Immature natural killer cell (primary cell): ENCODE data around the gene CALML4. TPM values are rescaled to one million over a fixed set of nuclear protein-coding genes. Genes with fewer than 3 reads are reported as not detected.
"Not testable (repeated sequence)": the region's sequence is repeated elsewhere in the genome, so short reads cannot be mapped to it uniquely, and the experiment has no call there.

Source experiments
- DNase-seq, 3 donors: peaks; one replicate each; pipeline ENCODE4 v3.0.0; 2022; ENCODE audit warnings: mixed read lengths in 1 of 3
- H3K27ac Mint-ChIP-seq, 6 donors: one replicate each; pipeline ENCODE4 v1.8.0; 2020; ENCODE audit warnings: mixed read lengths in 6 of 6, mild to moderate bottlenecking in 5 of 6, inconsistent platforms in 4 of 6, moderate library complexity in 3 of 6
- H3K27me3 Mint-ChIP-seq, 3 donors: one replicate each; pipeline ENCODE4 v1.8.0; 2020 to 2021; ENCODE audit warnings: low read depth in 3 of 3, mild to moderate bottlenecking in 3 of 3, mixed read lengths in 3 of 3, moderate library complexity in 3 of 3, inconsistent platforms in 1 of 3
- H3K36me3 Mint-ChIP-seq, 3 donors: one replicate each; pipeline ENCODE4 v1.8.0; 2020; ENCODE audit warnings: mixed read lengths in 3 of 3, inconsistent platforms in 2 of 3, mild to moderate bottlenecking in 2 of 3
- H3K4me1 Mint-ChIP-seq, 2 donors: one replicate each; pipeline ENCODE4 v1.8.0; 2020; ENCODE audit warnings: inconsistent platforms in 2 of 2, mild to moderate bottlenecking in 2 of 2, mixed read lengths in 2 of 2, moderate library complexity in 1 of 2
- H3K4me3 Mint-ChIP-seq, 5 donors: one replicate each; pipeline ENCODE4 v1.8.0; 2020; ENCODE audit warnings: mild to moderate bottlenecking in 5 of 5, mixed read lengths in 5 of 5, inconsistent platforms in 3 of 5, moderate library complexity in 3 of 5
- H3K9me3 Mint-ChIP-seq, 6 donors: one replicate each; pipeline ENCODE4 v1.8.0; 2020; ENCODE audit warnings: mild to moderate bottlenecking in 6 of 6, mixed read lengths in 6 of 6, inconsistent platforms in 4 of 6, moderate library complexity in 3 of 6
- polyA plus RNA-seq, 3 donors: library from polyadenylated mRNA; unstranded; fragments of 300-500 nt; fragmentation: Illumina TruSeq; gene quantifications; one replicate each; pipeline ENCODE4 v1.2.3, GENCODE V29; 2021

CALML4 gene
- 1 to 10 TPM in 1 of 3 donors, under 1 TPM in 1, not detected in 1; 0.37 to 4.2 TPM for polyA plus RNA-seq

DNA sequence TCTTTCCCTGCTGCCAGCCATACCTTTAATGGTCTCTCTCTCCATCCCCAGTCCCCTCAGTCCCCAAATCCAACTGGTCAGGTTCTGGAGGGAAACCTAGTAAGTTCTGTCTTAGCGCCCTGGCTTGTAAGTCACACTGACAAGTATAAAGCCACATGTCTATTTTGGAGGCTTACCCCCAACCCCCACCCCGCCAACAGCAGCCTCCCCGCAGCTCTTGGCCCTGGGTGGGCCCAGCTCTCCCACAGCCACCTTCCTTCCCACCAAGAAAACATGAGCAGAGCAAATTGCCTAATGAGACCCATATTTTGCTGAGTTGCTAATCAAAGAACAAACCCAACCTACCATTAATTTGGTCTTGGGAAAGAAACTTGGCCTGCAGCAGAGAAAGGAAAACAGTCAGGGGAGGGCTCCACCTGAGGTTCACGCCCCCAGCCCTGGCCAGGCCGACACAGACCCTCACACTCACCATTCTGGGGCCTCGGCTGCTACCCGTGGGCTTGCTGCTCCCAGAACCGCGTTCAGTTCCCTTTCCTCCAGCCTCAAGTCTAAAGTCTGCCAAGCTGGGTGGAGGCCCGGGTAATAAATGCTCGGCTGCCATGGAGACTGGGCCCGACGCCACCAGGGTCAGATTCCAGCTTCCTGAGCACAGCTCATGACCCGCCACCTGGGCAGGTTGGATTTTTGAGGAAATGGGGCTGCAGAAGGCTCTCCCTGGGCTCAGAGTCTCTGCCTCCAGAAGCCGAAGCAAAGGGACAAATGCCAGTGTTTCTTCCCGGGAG, at the start of gene CALML4:
TSS of gene CALML4 (minus strand) at position 557 of the 782 bp plus-strand sequence. CDS start at position 472, 85 bp downstream.
- no peak within 1 kb of the TSS for H3K27ac Mint-ChIP-seq

GRCh38 chr15:68252925-68253534, 47.9 kb upstream of the CALML4 start:
- Mint-ChIP-seq H3K36me3 (no peaks in the 10 kb centered on the region), H3K9me3 (peaks cover 0 to 1% (median 0%) of the 10 kb centered on the region in 6 donors), H3K27me3 (peaks cover 2 to 16% (median 3%) of the 10 kb centered on the region in 3 donors), H3K4me1 (peaks cover 0 to 7% of the 10 kb centered on the region in 2 donors), H3K27ac (no peak overlapping the region), H3K4me3 (no peak overlapping the region)
- DNase-seq = peak; percentile 25 to 41 (median 28)

More for the DNA sequence above, at the start of gene CALML4:
- no peaks in the 10 kb centered on the region for H3K27me3 Mint-ChIP-seq
- H3K4me3 Mint-ChIP-seq = no peak within 1 kb of the TSS
- peaks cover 3 to 5% of the 10 kb centered on the region in 2 donors for H3K4me1 Mint-ChIP-seq
- no peak for DNase-seq
- H3K36me3 Mint-ChIP-seq = no peaks in the 10 kb centered on the region
- no peaks in the 10 kb centered on the region for H3K9me3 Mint-ChIP-seq

GRCh38 chr15:68249058-68249713, 44.1 kb upstream of the CALML4 start:
- Mint-ChIP-seq H3K4me1 (no peaks in the 10 kb centered on the region), H3K9me3 (peaks cover 0 to 7% (median 4%) of the 10 kb centered on the region in 6 donors), H3K27ac (no peak overlapping the region), H3K27me3 (peaks cover 2 to 6% (median 3%) of the 10 kb centered on the region in 3 donors), H3K4me3 (no peak overlapping the region), H3K36me3 (peaks cover 0 to 4% (median 0%) of the 10 kb centered on the region in 3 donors)
- DNase-seq = no peak

- H3K27me3 Mint-ChIP-seq = peaks cover 0 to 5% (median 4%) of the 10 kb centered on the region in 3 donors
- no peaks in the 10 kb centered on the region for H3K4me1 Mint-ChIP-seq
- H3K4me3 Mint-ChIP-seq = no peak overlapping the region
- peaks cover 3 to 25% (median 6%) of the 10 kb centered on the region in 6 donors for H3K9me3 Mint-ChIP-seq
- H3K27ac Mint-ChIP-seq = no peak overlapping the region
- peaks cover 0 to 7% (median 4%) of the 10 kb centered on the region in 3 donors for H3K36me3 Mint-ChIP-seq
- no peak for DNase-seq
Observed at GRCh38 chr15:68244235-68244634, 39.1 kb upstream of the CALML4 start.

GRCh38 chr15:68241088-68241935, 36.2 kb upstream of the CALML4 start:
- Mint-ChIP-seq H3K4me3 (no peak overlapping the region), H3K4me1 (no peaks in the 10 kb centered on the region), H3K27ac (no peak overlapping the region), H3K9me3 (peaks cover 3 to 25% (median 6%) of the 10 kb centered on the region in 6 donors), H3K36me3 (peaks cover 0 to 7% (median 4%) of the 10 kb centered on the region in 3 donors), H3K27me3 (peaks cover 1 to 5% (median 5%) of the 10 kb centered on the region in 3 donors)
- no peak for DNase-seq

DNA sequence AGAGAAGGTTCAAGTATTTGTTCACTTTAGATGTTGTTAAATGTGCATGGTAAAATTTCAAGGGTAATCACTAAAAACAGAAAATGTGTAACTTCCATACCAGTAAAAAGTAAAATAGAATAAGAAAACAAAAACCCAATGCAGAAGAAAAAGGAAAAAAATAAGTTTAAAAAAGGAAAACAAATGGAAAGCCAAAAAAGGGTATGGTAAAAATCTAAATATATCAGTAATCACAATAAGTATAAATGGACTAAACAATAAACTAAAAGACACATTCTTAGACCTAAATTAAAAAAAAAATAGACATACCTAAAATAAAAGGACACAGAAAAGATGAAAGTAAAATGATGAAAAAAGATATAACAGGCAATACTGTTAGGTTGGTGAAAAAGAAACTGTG, 33.9 kb upstream of the CALML4 start:
- Mint-ChIP-seq H3K4me1 (no peaks in the 10 kb centered on the region), H3K27ac (no peak overlapping the region), H3K36me3 (peaks cover 0 to 4% (median 1%) of the 10 kb centered on the region in 3 donors), H3K9me3 (peaks cover under 1 to 16% (median 3%) of the 10 kb centered on the region in 6 donors), H3K4me3 (no peak overlapping the region), H3K27me3 (peaks cover 1 to 11% (median 8%) of the 10 kb centered on the region in 3 donors)
- DNase-seq = no peak

GRCh38 chr15:68235022-68235421, 29.9 kb upstream of the CALML4 start:
- no peak overlapping the region for H3K4me3 Mint-ChIP-seq
- H3K4me1 Mint-ChIP-seq = peaks cover 3 to 6% of the 10 kb centered on the region in 2 donors
- H3K9me3 Mint-ChIP-seq = no peaks in the 10 kb centered on the region
- H3K27ac Mint-ChIP-seq = no peak overlapping the region
- H3K36me3 Mint-ChIP-seq = no peaks in the 10 kb centered on the region
- no peak for DNase-seq
- H3K27me3 Mint-ChIP-seq = peaks cover 6 to 13% (median 10%) of the 10 kb centered on the region in 3 donors

DNA sequence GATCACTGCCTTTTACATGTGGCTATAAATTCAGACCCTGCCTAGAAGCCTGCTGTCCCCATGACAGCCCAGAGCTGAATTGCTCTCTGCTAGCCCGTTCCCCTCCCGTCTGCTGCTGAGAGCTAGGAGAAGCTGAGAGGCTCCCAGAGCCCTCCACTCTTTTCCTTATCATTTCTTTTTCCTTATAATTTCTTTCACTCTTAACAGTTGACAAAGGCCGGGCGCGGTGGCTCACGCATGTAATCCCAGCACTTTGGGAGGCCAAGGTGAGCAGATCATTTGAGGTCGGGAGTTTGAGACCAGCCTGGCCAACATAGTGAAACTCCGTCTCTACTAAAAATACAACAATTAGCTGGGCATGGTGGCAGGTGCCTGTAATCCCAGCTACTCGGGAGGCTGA, 29.4 kb upstream of the CALML4 start:
- DNase-seq, H3K4me3 Mint-ChIP-seq, H3K27ac Mint-ChIP-seq, H3K36me3 Mint-ChIP-seq, H3K9me3 Mint-ChIP-seq, H3K4me1 Mint-ChIP-seq: not testable (repeated sequence)
- peaks cover 10 to 13% (median 10%) of the 10 kb centered on the region in 3 donors for H3K27me3 Mint-ChIP-seq

- H3K36me3 Mint-ChIP-seq = no peaks in the 10 kb centered on the region
- no peak overlapping the region for H3K27ac Mint-ChIP-seq
- peaks cover 7 to 9% of the 10 kb centered on the region in 2 donors for H3K4me1 Mint-ChIP-seq
- no peaks in the 10 kb centered on the region for H3K9me3 Mint-ChIP-seq
- H3K27me3 Mint-ChIP-seq = peaks cover 10 to 13% (median 10%) of the 10 kb centered on the region in 3 donors
- no peak overlapping the region for H3K4me3 Mint-ChIP-seq
- no peak for DNase-seq
Observed at GRCh38 chr15:68234060-68234459, 28.9 kb upstream of the CALML4 start.

DNA sequence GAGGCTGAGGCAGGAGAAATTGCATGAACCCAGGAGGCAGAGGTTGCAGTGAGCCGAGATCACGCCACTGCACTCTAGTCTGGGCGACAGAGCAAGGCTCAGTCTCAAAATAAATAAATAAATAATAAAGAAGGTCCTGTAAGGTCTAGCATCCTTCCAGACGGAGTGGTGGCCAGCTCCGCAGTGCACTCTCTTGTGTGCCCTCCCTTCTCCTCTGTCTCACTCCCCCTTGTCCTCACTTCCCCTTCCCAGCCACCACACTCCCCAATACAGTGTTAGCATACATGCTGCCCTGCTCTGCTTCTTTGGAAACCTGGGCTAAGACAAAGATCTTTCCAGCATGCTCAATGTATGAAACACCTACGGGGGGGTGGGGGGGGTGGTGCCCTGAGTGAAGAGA, 27.8 kb upstream of the CALML4 start:
- no peak overlapping the region for H3K4me3 Mint-ChIP-seq
- no peak overlapping the region for H3K27ac Mint-ChIP-seq
- peaks cover 17 to 18% of the 10 kb centered on the region in 2 donors for H3K4me1 Mint-ChIP-seq
- peaks cover 8 to 12% (median 10%) of the 10 kb centered on the region in 3 donors for H3K27me3 Mint-ChIP-seq
- H3K36me3 Mint-ChIP-seq = no peaks in the 10 kb centered on the region
- H3K9me3 Mint-ChIP-seq = no peaks in the 10 kb centered on the region
- no peak for DNase-seq

- DNase-seq = no peak
- Mint-ChIP-seq H3K9me3 (no peaks in the 10 kb centered on the region), H3K27me3 (peaks cover 8 to 12% (median 9%) of the 10 kb centered on the region in 3 donors), H3K27ac (no peak overlapping the region), H3K36me3 (no peaks in the 10 kb centered on the region), H3K4me1 (peaks cover 22% of the 10 kb centered on the region in 2 donors), H3K4me3 (no peak overlapping the region)
Observed at GRCh38 chr15:68232449-68232848, 27.3 kb upstream of the CALML4 start.

DNA sequence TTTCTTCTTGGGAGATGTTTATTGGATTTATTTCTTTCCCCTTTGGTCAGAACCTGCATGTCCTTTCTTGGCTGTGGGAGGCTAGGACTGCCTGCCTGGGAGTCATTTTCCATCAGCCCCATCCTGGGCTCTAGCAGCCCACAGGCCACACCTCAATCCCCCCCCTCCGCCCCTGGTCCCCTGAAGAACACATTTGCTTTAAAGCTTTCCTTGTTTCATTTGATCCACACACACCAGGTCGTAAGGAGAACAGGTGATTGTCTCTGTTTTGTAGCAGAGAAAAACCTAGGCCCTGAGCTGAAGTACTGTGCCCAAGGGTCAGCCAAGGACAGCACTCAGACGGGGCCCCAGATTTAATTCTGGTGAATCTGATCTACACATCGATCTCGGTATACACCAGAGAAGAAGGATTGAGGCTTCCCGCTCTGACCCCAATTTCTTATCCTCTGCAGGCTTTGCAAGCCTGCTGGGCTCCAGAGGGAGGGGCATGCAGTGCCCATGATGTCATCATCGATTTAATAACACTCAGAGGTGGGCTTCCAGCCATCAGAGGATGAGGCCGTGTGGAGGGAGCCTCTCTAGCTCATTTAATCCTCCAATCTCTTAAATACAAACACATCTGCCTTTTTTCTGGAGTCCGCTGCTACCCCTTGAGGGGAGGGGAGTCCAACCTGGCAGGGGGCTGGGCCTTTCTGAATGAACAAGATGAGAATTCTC, 26.1 kb upstream of the CALML4 start:
- no peak for DNase-seq
- H3K9me3 Mint-ChIP-seq = no peaks in the 10 kb centered on the region
- H3K4me3 Mint-ChIP-seq = peak overlapping the region; percentile 12 to 94 (median 60)
- H3K27ac Mint-ChIP-seq = peak overlapping the region in 2 of 6 donors; percentile 4 to 49
- no peaks in the 10 kb centered on the region for H3K36me3 Mint-ChIP-seq
- H3K27me3 Mint-ChIP-seq = peaks cover 8 to 12% (median 10%) of the 10 kb centered on the region in 3 donors
- peaks cover 24% of the 10 kb centered on the region in 2 donors for H3K4me1 Mint-ChIP-seq
